ENCODE measurements around the gene TBX10. TPM values are rescaled to one million over a fixed set of nuclear protein-coding genes. Genes with fewer than 3 reads are reported as not detected.

The TBX10 gene
- total and polyA plus RNA-seq, 12 donors, result not detected

GRCh38 chr11:67656278-67656922 is 16.8 kb upstream of the TBX10 start:
- Histone ChIP-seq H3K36me3 (replicated peaks in 1 of 2) (no peaks in the 10 kb centered on the region), H3K9me3 (replicated peaks in 1 of 3) (no peaks in the 10 kb centered on the region), H3K4me1 (replicated peaks in 1 of 2) (no peaks in the 10 kb centered on the region), H3K4me3 (no peak overlapping the region), H3K27me3 (no peaks in the 10 kb centered on the region), H3K27ac (no peak overlapping the region)
- TF ChIP-seq CTCF (IDR thresholded peaks at IDR 0.05), result no peak
- no peak for TF ChIP-seq POLR2A (IDR thresholded peaks at IDR 0.05)
- DNase-seq, result no peak
- 79 to 91% (median 87%) methylated on average over 3 to 4 of the region's 4 CpGs for WGBS, 4 donors
- intact Hi-C loops (cut with DNase I), result no loop called here

- intact Hi-C loops (cut with DNase I), result no loop called here
- H3K27ac ChIP-seq, result no peak overlapping the region
- no peak overlapping the region for H3K4me3 ChIP-seq
- no peaks in the 10 kb centered on the region for H3K27me3 ChIP-seq
- 71 to 79% (median 73%) methylated on average over 9 of the region's 9 CpGs for WGBS, 4 donors
- TF ChIP-seq CTCF (IDR thresholded peaks at IDR 0.05), result no peak
- TF ChIP-seq POLR2A (IDR thresholded peaks at IDR 0.05), result no peak
- H3K4me1 ChIP-seq (replicated peaks in 1 of 2), result no peaks in the 10 kb centered on the region
- no peaks in the 10 kb centered on the region for H3K36me3 ChIP-seq (replicated peaks in 1 of 2)
- no peak for DNase-seq
- no peaks in the 10 kb centered on the region for H3K9me3 ChIP-seq (replicated peaks in 1 of 3)
Observed at GRCh38 chr11:67654225-67654624, 14.7 kb upstream of the TBX10 start.

GRCh38 chr11:67652965-67653845 is 13.6 kb upstream of the TBX10 start:
- intact Hi-C loops (cut with DNase I), result no loop called here

More at GRCh38 chr11:67652965-67653845, 13.6 kb upstream of the TBX10 start:
- DNase-seq, result no peak
- WGBS, 4 donors, result 74 to 79% (median 76%) methylated on average over 14 to 15 of the region's 15 CpGs
- Histone ChIP-seq H3K36me3 (replicated peaks in 1 of 2) (no peaks in the 10 kb centered on the region), H3K27ac (no peak overlapping the region), H3K27me3 (no peaks in the 10 kb centered on the region), H3K9me3 (replicated peaks in 1 of 3) (no peaks in the 10 kb centered on the region), H3K4me1 (replicated peaks in 1 of 2) (no peaks in the 10 kb centered on the region), H3K4me3 (no peak overlapping the region)
- TF ChIP-seq POLR2A (IDR thresholded peaks at IDR 0.05), result no peak
- TF ChIP-seq CTCF (IDR thresholded peaks at IDR 0.05), result no peak
